ENCODE measurements around the gene SNAPIN. TPM values are rescaled to one million over a fixed set of nuclear protein-coding genes. Genes with fewer than 3 reads are reported as not detected.

The SNAPIN gene
- total RNA-seq = 32.3 and 41.4 TPM in 2 replicates

GRCh38 chr1:153658400-153659174 is at the start of gene SNAPIN:
TSS of gene SNAPIN (plus strand) at chr1:153658703. CDS start at chr1:153658744, 41 bp downstream.

GRCh38 chr1:153612755-153613331 is 45.7 kb upstream of the SNAPIN start, which contains the start of gene S100A16:
TSS of gene S100A16 (minus strand) at chr1:153613137. CDS start at chr1:153608151, 4,986 bp downstream.

GRCh38 chr1:153616144-153616916 is 42.2 kb upstream of the SNAPIN start, which contains the start of gene S100A14:
TSS of gene S100A14 (minus strand) at chr1:153616325. CDS start at chr1:153615858, 467 bp downstream.

GRCh38 chr1:153626904-153627714 is 31.4 kb upstream of the SNAPIN start, which contains the start of gene S100A13:
TSS of gene S100A13 (minus strand) at chr1:153627505. CDS start at chr1:153626472, 1,033 bp downstream.

GRCh38 chr1:153627715-153628626 is 30.5 kb upstream of the SNAPIN start, which contains the start of gene S100A1:
TSS of gene S100A1 (plus strand) at chr1:153628434. CDS start at chr1:153630522, 2,088 bp downstream.

GRCh38 chr1:153633754-153634665 is 24.5 kb upstream of the SNAPIN start, which contains the start of gene CHTOP:
TSS of gene CHTOP (plus strand) at chr1:153634066. CDS start at chr1:153636589, 2,523 bp downstream.

GRCh38 chr1:153670859-153671627 is 12.5 kb downstream of the SNAPIN start, which contains the start of gene ILF2:
TSS of gene ILF2 (minus strand) at chr1:153670993. CDS start at chr1:153670922, 71 bp downstream.

GRCh38 chr1:153678519-153679336 is 20.2 kb downstream of the SNAPIN start, which contains the start of gene NPR1:
TSS of gene NPR1 (plus strand) at chr1:153678688. CDS start at chr1:153679109, 421 bp downstream.

Other genes starting within 250 kb of the SNAPIN start
- gene S100A7A, start 242.2 kb upstream of the SNAPIN start, total RNA-seq = not detected in 2 replicates
- not detected in 2 replicates for gene S100A7, start 198.1 kb upstream of the SNAPIN start, total RNA-seq
- gene S100A6, start 122.7 kb upstream of the SNAPIN start, total RNA-seq = 401 and 1,159 TPM in 2 replicates
- gene S100A5, start 117.8 kb upstream of the SNAPIN start, total RNA-seq = not detected in 2 replicates
- 2.6 and 4.0 TPM in 2 replicates for gene S100A4, start 112.9 kb upstream of the SNAPIN start, total RNA-seq
- gene S100A3, start 109.4 kb upstream of the SNAPIN start, total RNA-seq = 0.50 and 3.1 TPM in 2 replicates
- gene S100A2, start 92.9 kb upstream of the SNAPIN start, total RNA-seq = 1.3 and 1.5 TPM in 2 replicates
- gene S100A16, start 45.6 kb upstream of the SNAPIN start, total RNA-seq = 326 and 366 TPM in 2 replicates
- gene S100A14, start 42.4 kb upstream of the SNAPIN start, total RNA-seq = not detected in 2 replicates
- 68.5 and 259 TPM in 2 replicates for gene S100A13, start 31.2 kb upstream of the SNAPIN start, total RNA-seq
- under 0.01 TPM in 1 of 2 replicates, not detected in the other for gene S100A1, start 30.3 kb upstream of the SNAPIN start, total RNA-seq
- 20.4 and 43.0 TPM in 2 replicates for gene CHTOP, start 24.6 kb upstream of the SNAPIN start, total RNA-seq
- 204 and 230 TPM in 2 replicates for gene ILF2, start 12.3 kb downstream of the SNAPIN start, total RNA-seq
- 19.4 and 30.6 TPM in 2 replicates for gene NPR1, start 20.0 kb downstream of the SNAPIN start, total RNA-seq
- 22.0 and 41.3 TPM in 2 replicates for gene INTS3, start 69.3 kb downstream of the SNAPIN start, total RNA-seq
- gene SLC27A3, start 116.7 kb downstream of the SNAPIN start, total RNA-seq = 19.4 and 29.0 TPM in 2 replicates

All from bladder microvascular endothelial cell (primary cell).